Activated CD4-positive, alpha-beta T cell treated with anti-CD3 and anti-CD28 coated beads for 4 hours (primary cell): ENCODE measurements around the gene TMBIM1.

Experiments used
- DNase-seq, 2 donors: peaks; one replicate each; pipeline ENCODE4 v3.0.0-alpha.2; 2020

The TMBIM1 gene

GRCh38 chr2:218253232-218253625, 39.1 kb downstream of the TMBIM1 start:
- DNase-seq, result no peak

- no peak for DNase-seq
These were observed 39.6 kb downstream of the TMBIM1 start for GRCh38 chr2:218252509-218253231.

GRCh38 chr2:218249691-218250090, 42.6 kb downstream of the TMBIM1 start:
- no peak for DNase-seq

DNA sequence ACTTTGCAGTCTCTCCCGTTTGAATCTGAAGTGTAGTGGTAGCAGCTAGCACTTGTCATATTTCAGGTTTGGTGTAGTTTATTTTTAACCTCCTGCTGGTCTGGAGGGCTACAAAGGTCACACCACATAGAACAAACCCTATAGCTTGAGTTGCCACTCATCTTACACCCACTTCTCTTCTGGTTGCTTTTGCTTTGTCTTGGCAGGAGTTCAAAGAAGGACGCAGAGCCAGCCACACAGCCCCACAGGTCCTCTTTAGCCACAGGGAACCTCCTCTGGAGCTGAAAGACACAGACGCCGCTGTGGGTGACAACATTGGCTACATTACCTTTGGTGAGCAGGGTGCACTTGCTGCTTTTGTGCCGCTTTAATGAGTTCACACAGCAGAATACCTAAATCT, 47.1 kb downstream of the TMBIM1 start:
- no peak for DNase-seq

DNA sequence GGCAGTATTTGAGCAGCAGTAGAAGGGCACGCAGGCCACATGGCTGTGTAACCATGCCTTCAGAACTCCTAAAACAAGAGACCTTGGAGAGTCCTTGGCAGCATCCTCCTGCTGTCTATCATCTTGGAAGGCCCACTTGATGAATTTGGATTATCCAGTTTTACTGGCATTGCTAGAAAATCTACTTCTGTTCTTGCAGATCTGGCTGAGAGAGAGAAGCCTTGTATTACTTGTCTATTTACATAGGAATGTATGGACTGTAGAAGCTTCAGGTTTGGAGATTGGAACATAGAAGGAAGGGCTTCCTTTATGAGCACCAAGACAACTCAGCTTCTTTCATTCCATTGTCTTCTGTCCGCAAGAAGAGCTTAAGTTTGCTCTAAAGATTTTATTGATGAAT, 47.6 kb downstream of the TMBIM1 start:
- DNase-seq, result no peak

DNA sequence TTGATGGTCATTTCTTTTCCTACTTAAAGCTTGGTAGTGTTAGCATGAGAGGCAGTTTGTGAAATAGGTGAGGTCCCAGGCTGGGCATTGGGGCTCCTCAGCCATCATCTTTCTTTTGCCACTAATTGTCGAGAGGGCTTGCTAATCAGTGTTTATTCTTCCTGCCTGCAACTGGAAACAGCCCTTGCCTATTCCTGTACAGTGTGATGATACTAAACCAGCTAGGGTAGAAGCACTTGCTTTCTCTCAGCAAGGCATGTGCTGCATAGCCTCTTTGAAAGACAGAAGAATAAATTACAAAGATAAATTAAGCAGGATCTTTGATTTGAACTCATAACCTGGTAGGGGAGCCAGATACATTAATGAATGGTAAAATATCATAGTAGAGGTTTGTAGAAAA, 48.1 kb downstream of the TMBIM1 start:
- DNase-seq, result no peak

DNA sequence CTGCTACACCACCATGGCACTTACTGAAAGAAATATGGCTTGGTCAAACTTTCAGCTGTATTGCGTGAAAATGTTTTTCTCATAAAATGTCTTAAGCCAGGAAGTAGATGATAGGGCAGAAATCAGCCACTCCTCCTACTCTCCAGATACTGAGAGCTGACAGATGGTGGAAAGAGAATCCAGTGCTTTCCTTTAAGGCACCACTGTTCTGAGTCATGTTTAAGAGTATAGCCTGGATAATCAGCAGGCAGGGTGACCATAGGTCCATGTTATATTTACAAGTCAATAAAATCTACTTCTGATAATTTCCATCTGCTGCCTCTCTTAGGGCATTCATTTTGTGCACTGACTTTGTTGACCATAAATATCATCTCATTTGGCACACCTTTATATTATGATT, 53.4 kb downstream of the TMBIM1 start:
- DNase-seq, result no peak

DNA sequence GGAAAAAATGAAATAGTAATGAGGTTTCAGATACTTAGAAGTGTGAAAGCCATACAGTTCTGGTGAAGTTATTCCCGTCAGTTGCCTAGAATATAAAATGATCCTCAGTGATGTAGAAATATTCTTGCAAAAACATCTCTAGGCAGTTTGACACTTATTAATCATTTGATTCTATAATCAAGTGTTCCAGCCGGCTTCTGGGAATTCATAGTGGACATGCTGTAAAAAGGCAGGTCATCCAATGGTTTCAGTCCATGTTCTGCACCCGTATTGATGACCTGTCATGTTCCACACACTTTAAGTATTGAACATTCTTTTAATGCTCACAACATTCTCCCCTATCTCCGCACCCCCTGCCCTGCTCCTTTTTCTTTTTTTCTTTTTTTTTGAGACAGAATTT, 55.5 kb downstream of the TMBIM1 start:
- DNase-seq, result no peak

- no peak for DNase-seq
These were observed 57.3 kb downstream of the TMBIM1 start for GRCh38 chr2:218235017-218235416.

DNA sequence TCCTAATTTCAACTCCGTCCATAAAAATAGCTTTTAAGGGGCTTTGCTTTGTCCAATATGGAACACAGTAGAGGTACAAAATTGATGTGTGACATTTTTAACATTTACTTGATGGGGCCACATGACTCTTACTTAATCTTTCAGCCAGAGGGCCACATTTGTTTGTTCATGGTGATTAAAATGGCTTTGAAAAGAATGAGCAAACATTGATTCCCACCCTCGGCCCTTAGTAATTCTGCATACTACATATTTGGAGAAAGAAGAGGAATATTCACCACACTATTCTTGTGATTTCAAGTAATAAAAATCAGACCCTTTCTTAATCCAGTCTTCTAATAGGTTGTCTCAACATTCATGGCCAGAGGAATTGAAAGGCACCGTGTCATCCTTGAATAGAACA, 57.8 kb downstream of the TMBIM1 start:
- DNase-seq, result no peak

GRCh38 chr2:218233543-218233942, 58.8 kb downstream of the TMBIM1 start:
- no peak for DNase-seq

- DNase-seq, result peak in 1 of 2 donors; percentile 12
These were observed 61.4 kb downstream of the TMBIM1 start for GRCh38 chr2:218230882-218231281.

- DNase-seq, result no peak
These were observed 62.5 kb downstream of the TMBIM1 start for GRCh38 chr2:218229851-218230250.

GRCh38 chr2:218229239-218229638, 63.1 kb downstream of the TMBIM1 start:
- DNase-seq, result peak; percentile 29 to 44

DNA sequence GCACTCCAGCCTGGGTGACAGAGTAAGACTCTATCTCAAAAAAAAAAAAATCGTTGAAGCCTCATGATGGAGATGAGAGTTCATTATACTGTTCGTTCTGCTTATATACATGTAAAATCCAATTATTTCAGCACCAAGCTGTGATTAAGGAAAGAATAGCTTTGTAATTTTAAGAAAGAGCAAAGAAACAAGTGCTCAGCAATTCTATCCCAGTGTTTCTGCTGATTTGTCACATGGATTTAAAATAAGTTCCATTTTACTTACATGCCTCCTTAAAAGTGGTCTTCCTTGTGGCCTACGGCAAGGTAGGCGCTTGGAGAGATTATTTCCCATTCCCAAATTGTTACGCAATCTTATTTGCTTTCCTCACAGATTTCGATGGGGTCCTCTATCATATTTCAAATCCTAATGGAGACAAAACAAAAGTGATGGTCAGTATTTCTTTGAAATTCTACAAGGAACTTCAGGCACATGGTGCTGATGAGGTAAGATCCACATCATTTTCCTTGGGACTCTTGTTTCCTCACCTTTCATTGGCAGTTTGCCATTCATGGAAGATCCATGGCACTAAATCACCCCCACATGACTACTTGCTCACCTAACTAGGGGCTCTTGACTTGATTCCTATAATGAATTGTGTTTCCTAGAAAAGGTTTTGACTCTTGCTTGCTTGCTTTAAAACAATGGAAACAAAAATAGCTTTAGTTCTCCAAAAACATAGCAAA, 63.8 kb downstream of the TMBIM1 start:
- no peak for DNase-seq

DNA sequence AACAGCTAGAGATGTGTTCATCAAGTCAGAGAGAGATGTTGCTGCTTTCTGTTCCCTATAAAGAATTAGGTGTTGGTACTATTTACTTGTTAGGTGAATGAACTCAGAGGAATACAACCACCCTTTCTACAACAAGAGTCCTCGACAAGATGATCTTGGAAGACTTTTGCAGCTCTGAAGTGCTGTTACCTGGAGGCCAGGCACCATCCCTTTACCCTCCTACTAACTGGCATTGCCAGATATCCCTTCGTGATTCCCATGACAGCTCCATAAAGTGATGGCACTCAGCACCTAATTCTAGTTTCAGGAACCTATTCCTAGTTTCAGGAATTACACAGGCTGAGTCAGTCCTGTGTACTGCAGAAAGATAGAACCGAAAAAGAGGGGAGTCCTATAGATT, 65.4 kb downstream of the TMBIM1 start:
- DNase-seq, result no peak
